ENCODE data around the gene KIAA0513.

KIAA0513 gene, protein sequence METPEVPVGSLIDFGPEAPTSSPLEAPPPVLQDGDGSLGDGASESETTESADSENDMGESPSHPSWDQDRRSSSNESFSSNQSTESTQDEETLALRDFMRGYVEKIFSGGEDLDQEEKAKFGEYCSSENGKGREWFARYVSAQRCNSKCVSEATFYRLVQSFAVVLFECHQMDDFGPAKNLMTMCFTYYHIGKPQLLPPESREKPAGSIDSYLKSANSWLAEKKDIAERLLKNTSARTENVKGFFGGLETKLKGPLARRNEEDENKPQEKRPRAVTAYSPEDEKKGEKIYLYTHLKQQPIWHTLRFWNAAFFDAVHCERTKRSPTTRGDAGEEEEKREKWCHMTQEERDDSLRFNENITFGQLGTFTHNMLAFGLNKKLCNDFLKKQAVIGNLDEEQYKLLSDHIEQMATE

DNA sequence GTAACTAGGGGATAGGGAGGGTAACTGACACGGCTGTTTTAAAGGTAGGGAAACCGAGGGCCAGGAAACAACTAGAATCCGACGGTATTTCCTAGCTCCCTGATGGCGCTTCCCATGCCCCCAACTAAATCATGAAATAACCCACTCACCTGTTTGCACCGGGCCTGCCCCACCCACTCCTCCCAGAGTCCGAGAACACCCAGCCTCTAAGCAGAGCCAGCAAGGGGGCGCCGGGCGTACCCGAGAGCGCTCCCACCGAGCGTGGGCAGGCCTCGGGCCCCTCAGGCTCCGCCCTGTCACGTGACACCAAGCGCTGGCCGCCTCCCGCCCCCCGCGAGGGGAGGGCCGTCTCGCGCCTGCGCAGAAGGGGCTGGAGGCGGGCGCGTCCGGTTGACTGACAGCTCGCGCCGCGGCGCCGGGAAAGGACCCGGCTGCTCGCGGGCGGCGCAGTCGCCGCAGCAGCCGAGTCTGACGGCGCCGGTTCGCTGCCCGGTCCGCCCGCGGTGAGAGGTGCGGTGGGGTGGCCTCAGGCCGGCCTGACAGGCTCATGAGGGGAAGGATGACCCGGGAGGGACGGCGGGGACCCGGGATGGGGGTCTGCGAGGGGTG, at the start of gene KIAA0513:
Gene KIAA0513, plus strand, starts transcription at position 447 of the 609 bp plus-strand sequence. CDS start 39,277 bp downstream, outside the sequence.
- FAIRE-seq, result no peak

- no peak for FAIRE-seq
Observed at GRCh38 chr16:84979516-84979915, 48.1 kb upstream of the KIAA0513 start.

- FAIRE-seq, result no peak
Observed at GRCh38 chr16:84982434-84982833, 45.2 kb upstream of the KIAA0513 start.

DNA sequence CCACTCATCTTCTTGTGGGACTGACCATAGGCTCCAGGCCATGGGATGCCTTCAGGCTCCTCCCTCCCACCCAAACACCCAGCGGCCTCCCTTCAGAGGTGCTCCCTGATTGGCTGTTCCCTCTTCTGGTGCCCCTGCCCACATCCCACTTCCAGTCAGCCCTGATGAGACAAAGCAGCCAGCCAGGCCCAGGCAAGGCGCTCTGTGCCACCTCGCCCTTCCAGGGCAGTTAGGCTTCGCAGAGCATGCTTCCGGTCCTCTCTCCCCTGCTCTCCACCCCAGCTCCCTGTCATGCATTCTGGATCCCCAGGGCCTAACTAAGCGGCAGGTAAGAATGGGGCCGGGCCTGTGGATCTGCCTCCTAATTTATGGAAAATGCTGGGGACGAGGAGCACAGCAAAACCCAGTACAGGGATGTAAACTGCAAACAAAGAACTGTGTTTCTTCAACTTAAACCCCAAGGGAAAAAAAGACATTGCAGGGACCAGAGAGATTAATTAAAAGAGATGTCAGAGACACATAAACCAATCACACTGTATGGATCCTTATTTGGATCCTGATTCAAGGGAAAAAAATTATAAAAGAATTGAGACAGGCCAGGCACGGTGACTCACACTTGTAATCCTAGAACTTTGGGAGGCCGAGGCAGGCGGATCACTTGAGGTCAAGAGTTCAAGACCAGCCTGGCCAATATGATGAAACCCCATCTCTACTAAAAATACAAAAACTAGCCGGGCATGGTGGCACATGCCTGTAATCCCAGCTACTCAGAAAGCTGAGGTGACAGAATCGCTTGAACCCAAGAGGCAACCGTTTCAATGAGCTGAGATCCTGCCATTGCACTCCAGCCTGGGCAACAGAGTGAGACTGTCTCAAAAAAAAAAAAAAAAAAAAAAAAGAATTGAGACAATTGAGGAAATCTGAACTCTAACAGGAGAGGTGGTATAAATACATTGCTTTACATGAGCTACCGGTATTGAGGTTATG, 42.2 kb upstream of the KIAA0513 start:
- no peak for FAIRE-seq

- no peak for FAIRE-seq
Observed at GRCh38 chr16:84986102-84986501, 41.5 kb upstream of the KIAA0513 start.

- FAIRE-seq, result no peak
Observed at GRCh38 chr16:84986879-84987278, 40.7 kb upstream of the KIAA0513 start.

- FAIRE-seq, result no peak
Observed at GRCh38 chr16:84988328-84989080, 39.1 kb upstream of the KIAA0513 start.

- no peak for FAIRE-seq
Observed at GRCh38 chr16:84989749-84990620, 37.6 kb upstream of the KIAA0513 start.

DNA sequence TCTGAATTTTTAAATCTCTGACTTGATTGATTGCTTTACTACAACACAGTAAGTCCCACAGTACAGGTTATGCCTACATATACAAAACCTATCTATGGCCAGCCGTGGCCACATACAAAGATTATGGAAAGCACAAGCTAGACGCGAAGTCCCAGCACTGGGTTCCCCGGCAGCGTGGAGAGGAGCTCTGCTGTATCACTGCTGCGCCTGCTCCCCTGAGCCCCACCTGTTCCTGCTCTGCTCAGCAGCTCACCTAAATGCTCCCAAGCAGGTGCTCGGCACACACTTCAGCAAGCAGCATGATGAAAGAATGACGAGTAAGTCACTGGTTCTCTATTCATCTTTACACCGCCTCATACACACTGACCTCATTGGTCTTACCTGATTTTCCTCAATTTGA, 36.8 kb upstream of the KIAA0513 start:
- FAIRE-seq, result no peak

DNA sequence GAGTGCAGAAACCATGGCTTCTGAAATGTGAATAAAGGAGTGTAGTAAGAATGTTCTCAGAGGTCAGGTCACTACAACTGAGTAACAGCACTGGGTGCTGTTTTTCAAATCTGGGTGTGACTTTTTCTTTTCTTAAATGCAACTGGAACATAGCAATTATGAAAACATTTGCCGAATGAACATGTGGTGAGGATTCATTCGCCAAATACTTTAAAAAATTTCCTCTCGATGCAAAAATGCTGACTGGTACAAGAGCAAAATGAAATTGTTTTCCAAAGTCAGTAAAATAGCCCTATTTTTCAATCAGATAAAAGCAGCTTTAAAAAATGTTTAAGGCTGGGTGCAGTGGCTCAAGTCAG, 34.9 kb upstream of the KIAA0513 start:
- FAIRE-seq, result no peak

- FAIRE-seq, result no peak
Observed at GRCh38 chr16:84993926-84994325, 33.7 kb upstream of the KIAA0513 start.

DNA sequence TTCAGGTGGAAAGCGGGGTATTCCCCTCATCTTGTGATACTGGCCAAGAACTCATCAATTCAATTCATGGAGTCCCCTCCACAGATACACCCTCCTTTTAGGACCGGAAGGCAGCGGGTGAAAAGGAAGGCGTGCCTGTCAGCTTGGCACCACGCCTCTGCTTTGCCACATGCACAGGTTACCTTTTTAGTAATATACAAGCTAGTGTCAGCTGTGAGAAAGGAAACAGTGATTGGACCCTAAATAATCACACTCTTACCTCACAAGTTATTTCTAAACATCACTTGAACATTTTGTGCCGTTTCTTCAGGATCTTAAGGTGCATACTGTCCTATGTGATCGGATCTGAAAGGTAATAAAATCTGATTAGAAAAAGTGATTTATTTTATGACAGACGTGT, 31.9 kb upstream of the KIAA0513 start:
- no peak for FAIRE-seq

DNA sequence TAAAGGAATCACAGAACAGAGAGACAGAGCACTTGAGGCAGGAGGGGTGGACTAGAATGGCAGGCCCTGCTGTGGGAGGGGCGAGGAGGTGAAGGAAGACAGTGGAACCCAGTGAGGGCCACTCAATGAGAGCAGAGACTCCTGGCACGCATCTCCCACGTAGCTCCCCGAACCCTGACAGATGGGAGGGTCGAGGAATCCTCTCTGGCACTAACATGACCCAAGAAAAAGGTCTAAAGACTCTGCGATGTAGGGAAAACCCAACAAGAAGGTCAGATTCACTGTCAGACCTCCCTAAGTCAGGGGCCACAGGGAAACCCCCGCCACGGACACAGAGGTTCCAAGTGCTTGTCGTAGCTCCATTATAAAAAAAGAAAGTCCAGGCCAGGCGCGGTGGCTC, 31.2 kb upstream of the KIAA0513 start:
- FAIRE-seq, result no peak

GRCh38 chr16:84999200-84999599, 28.4 kb upstream of the KIAA0513 start:
- FAIRE-seq, result no peak

GRCh38 chr16:84999857-85000480, 27.6 kb upstream of the KIAA0513 start:
- no peak for FAIRE-seq

DNA sequence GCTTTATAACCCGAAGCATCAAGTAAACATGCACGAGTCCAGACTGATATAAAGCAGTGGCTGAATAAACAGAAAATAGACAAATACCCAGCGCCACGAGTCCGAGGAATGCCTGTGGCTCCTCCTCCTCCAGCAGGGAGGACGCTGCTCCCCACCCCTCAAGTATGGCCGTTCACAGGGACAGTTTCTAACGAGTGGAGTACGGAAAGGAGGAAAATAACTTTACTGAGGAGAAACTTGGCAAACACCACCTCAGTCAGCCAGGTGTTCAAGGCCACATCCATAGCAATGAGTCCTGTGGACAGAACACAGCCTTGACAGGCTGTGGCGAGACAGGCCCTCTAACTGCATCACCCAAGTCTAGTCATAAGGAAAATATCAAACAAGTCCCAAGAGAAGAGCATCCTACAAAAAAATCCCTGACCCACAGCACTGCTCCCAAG, 25.5 kb upstream of the KIAA0513 start:
- no peak for FAIRE-seq

GRCh38 chr16:85002608-85003007, 25.0 kb upstream of the KIAA0513 start:
- no peak for FAIRE-seq

DNA sequence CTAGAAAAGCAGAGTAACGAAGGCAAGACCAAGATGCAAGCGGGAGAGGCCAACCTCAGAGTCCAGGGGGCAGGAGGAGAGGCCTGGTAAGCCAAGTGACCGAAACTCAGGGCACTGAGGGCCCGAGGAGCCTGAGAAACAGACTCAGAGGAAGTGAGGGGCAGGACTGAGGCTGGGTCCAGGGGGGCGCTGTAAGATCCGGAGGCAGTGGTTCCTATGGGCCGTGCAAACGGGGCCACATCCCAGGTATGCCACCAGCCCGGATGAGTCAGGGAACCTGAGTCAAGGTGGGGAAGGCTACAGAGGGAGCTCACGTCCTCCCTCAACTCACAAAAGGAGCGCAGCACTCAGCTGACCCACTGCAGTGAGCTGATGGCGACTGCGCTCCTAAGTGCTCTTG, 24.5 kb upstream of the KIAA0513 start:
- no peak for FAIRE-seq

- no peak for FAIRE-seq
Observed at GRCh38 chr16:85003725-85004586, 23.6 kb upstream of the KIAA0513 start.
